Neuronal stem cell (in vitro differentiated cells): ENCODE measurements around the gene SEL1L2.

ENCODE experiments used
- DNase-seq: peaks from one replicate; pipeline ENCODE4 v3.0.0-alpha.2; 2013; ENCODE audit warnings: low spot score
- H2AFZ ChIP-seq: one replicate; pipeline ENCODE4 v1.6.1; 2013; ENCODE audit warnings: mild to moderate bottlenecking, low read length, inconsistent platforms
- H2AK5ac ChIP-seq: 2 replicates; pipeline ENCODE4 v1.6.1; 2013; ENCODE audit warnings: low read depth, mild to moderate bottlenecking, inconsistent platforms, low read length, moderate library complexity, mixed read lengths
- H2BK120ac ChIP-seq: 2 replicates; pipeline ENCODE4 v1.6.1; 2013; ENCODE audit warnings: low read depth, mild to moderate bottlenecking, inconsistent platforms, low read length, moderate library complexity, mixed read lengths
- H2BK12ac ChIP-seq: one replicate; pipeline ENCODE4 v1.6.1; 2013; ENCODE audit warnings: low read length, inconsistent platforms
- H2BK15ac ChIP-seq: 2 replicates; pipeline ENCODE4 v1.6.1; 2013; ENCODE audit warnings: mild to moderate bottlenecking, low read length, inconsistent platforms, mixed read lengths
- H2BK5ac ChIP-seq: one replicate; pipeline ENCODE4 v1.6.1; 2013; ENCODE audit warnings: inconsistent platforms, mild to moderate bottlenecking, low read length, moderate library complexity
- H3K14ac ChIP-seq: one replicate; pipeline ENCODE4 v1.6.1; 2013; ENCODE audit warnings: low read length, inconsistent platforms
- H3K18ac ChIP-seq: 2 replicates; pipeline ENCODE4 v1.6.1; 2013; ENCODE audit warnings: low read length, inconsistent platforms
- H3K23ac ChIP-seq: 2 replicates; pipeline ENCODE4 v1.6.1; 2013; ENCODE audit warnings: low read depth, mild to moderate bottlenecking, mixed read lengths, low read length, inconsistent platforms; ENCODE audit not compliant: poor library complexity
- H3K27ac ChIP-seq: replicated peaks from 3 replicates; pipeline ENCODE4 v1.5.1; 2013; ENCODE audit warnings: low read length, inconsistent platforms
- H3K27me3 ChIP-seq, 3 experiments: 2 replicates each; pipeline ENCODE4 v1.6.1; 2013; ENCODE audit warnings: low read length in 3 of 3, mild to moderate bottlenecking in 2 of 3, inconsistent platforms in 1 of 3, low read depth in 1 of 3, mixed read lengths in 1 of 3, moderate library complexity in 1 of 3; ENCODE audit not compliant: control insufficient read depth in 3 of 3, insufficient read depth in 3 of 3
- H3K36me3 ChIP-seq, 2 donors: replicated peaks in 1 of 2; 2 replicates each; pipeline ENCODE4 v1.6.1; 2013; ENCODE audit warnings: low read length in 2 of 2; ENCODE audit not compliant: control insufficient read depth in 2 of 2, insufficient read depth in 2 of 2
- H3K4ac ChIP-seq: 2 replicates; pipeline ENCODE4 v1.6.1; 2013; ENCODE audit warnings: inconsistent platforms, mild to moderate bottlenecking, low read length, moderate library complexity
- H3K4me1 ChIP-seq, 2 donors: 1 replicate in 1 of 2; 2 replicates in 1 of 2; pipeline ENCODE4 v1.6.1; 2013; ENCODE audit warnings: low read length in 2 of 2, low read depth in 1 of 2; ENCODE audit not compliant: control insufficient read depth in 2 of 2, insufficient read depth in 1 of 2
- H3K4me2 ChIP-seq: one replicate; pipeline ENCODE4 v1.6.1; 2013; ENCODE audit warnings: mild to moderate bottlenecking, low read length, inconsistent platforms; ENCODE audit not compliant: insufficient read depth, poor library complexity, severe bottlenecking
- H3K4me3 ChIP-seq, 2 donors: 2 replicates each; pipeline ENCODE4 v1.5.1; 2013; ENCODE audit warnings: low read length in 2 of 2, mild to moderate bottlenecking in 2 of 2, inconsistent platforms in 1 of 2, moderate library complexity in 1 of 2
- H3K79me1 ChIP-seq: one replicate; pipeline ENCODE4 v1.6.1; 2013; ENCODE audit warnings: low read depth, mild to moderate bottlenecking, inconsistent platforms, low read length, moderate library complexity
- H3K9ac ChIP-seq: one replicate; pipeline ENCODE4 v1.6.1; 2013; ENCODE audit warnings: mild to moderate bottlenecking, low read depth, low read length, inconsistent platforms; ENCODE audit not compliant: poor library complexity
- H3K9me3 ChIP-seq, 2 donors: replicated peaks in 1 of 2; 2 replicates each; pipeline versions ENCODE3 to v1.6.1; 2013; ENCODE audit warnings: low read length in 2 of 2, mild to moderate bottlenecking in 2 of 2, inconsistent platforms in 1 of 2, low read depth in 1 of 2, mixed read lengths in 1 of 2, moderate library complexity in 1 of 2; ENCODE audit not compliant: control insufficient read depth in 2 of 2, insufficient read depth in 1 of 2
- H4K8ac ChIP-seq: one replicate; pipeline ENCODE4 v1.6.1; 2013; ENCODE audit warnings: low read depth, mild to moderate bottlenecking, inconsistent platforms, low read length, moderate library complexity
- H4K91ac ChIP-seq: one replicate; pipeline ENCODE4 v1.6.1; 2013; ENCODE audit warnings: low read length, low read depth, mild to moderate bottlenecking, inconsistent platforms; ENCODE audit not compliant: poor library complexity
- whole genome bisulfite sequencing, 2 donors: extraction: QIAGEN DNeasy Blood & Tissue Kit; methylation state at CpG; one replicate each; pipeline ENCODE4 v1.1.7; 2013; ENCODE audit warnings: missing lambda C conversion rate in 2 of 2, mixed read lengths in 1 of 2; ENCODE audit not compliant: insufficient read length in 2 of 2, insufficient replicate concordance in 1 of 2; ENCODE audit errors: extremely low coverage in 2 of 2; 5-methylcytosine and 5-hydroxymethylcytosine counted together

Gene SEL1L2

DNA sequence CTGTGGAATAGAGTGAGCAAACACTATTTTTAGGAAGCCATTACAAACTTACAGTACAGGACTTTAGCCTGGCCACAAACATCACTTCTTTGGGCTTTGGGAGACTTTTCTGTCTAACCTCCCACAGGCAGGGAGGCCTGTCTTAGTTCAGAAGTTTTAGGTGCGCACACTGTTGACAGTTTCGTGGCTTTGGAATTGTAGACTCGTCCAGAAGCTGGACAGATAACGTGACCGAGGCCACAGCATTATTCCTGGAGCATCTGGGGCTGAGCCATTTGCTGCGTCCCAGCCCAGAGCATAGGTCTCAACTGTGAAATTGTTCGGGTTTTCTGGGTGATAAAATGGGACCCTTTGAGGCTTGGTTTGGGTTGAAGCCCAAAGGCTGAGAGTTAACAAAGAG lies 151.8 kb downstream of the SEL1L2 start:
- no CpG with 5 or more reads among the region's 7 CpGs for WGBS, 2 donors
- no peak for DNase-seq

DNA sequence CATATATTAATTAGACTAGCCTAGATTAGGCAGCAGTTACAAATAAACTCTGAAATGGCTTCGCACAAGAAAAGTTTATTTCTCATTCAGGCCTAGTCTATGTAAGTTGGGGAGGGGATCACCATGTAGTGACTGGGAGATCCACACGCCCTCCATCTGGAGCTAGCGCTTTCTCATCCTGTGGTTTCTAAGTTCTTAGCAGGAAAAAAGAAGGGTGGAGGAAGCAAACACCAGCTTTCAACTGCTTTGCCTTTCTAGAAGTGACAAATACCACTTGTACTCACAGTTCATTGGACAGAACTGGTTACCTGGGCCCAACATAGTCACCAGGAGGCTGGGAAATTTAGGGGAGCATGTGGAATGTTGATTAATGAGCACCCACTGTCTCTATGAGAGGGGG lies 158.9 kb downstream of the SEL1L2 start:
- Histone ChIP-seq H2BK15ac (no peak overlapping the region), H3K9me3 (no peaks in the 10 kb centered on the region), H3K4me1 (no peaks in the 10 kb centered on the region), H3K4ac (no peak overlapping the region), H3K9ac (no peak overlapping the region), H2AFZ (no peak overlapping the region), H4K8ac (no peak overlapping the region), H3K27me3 (peaks cover 0 to 2% (median 0%) of the 10 kb centered on the region in 3 experiments), H2AK5ac (no peak overlapping the region), H4K91ac (no peak overlapping the region), H2BK120ac (no peak overlapping the region), H2BK12ac (no peak overlapping the region), H3K18ac (no peak overlapping the region), H3K79me1 (no peaks in the 10 kb centered on the region), H3K14ac (no peak overlapping the region), H3K4me2 (no peak overlapping the region), H3K27ac (no peak overlapping the region), H3K23ac (no peak overlapping the region), H2BK5ac (no peak overlapping the region), H3K36me3 (no peaks in the 10 kb centered on the region), H3K4me3 (no peak overlapping the region)
- WGBS, 2 donors, result no CpG with 5 or more reads among the region's 3 CpGs
- no peak for DNase-seq

More for the DNA sequence above, 151.8 kb downstream of the SEL1L2 start:
- Histone ChIP-seq H3K23ac (no peak overlapping the region), H3K27me3 (peaks cover 0 to 15% (median 0%) of the 10 kb centered on the region in 3 experiments), H3K9ac (no peak overlapping the region), H3K4me3 (no peak overlapping the region), H3K4me1 (peaks cover 0 to 4% of the 10 kb centered on the region in 2 donors), H4K8ac (no peak overlapping the region), H3K4ac (no peak overlapping the region), H3K36me3 (no peaks in the 10 kb centered on the region), H3K18ac (no peak overlapping the region), H3K4me2 (no peak overlapping the region), H2BK12ac (no peak overlapping the region), H2BK5ac (no peak overlapping the region), H2BK15ac (no peak overlapping the region), H3K27ac (no peak overlapping the region), H2AFZ (no peak overlapping the region), H2BK120ac (no peak overlapping the region), H4K91ac (no peak overlapping the region), H3K79me1 (no peaks in the 10 kb centered on the region), H3K14ac (no peak overlapping the region), H2AK5ac (no peak overlapping the region), H3K9me3 (no peaks in the 10 kb centered on the region)

- no peaks in the 10 kb centered on the region for H3K9me3 ChIP-seq
- H3K27ac ChIP-seq, result no peak overlapping the region
- no peak overlapping the region for H3K4me3 ChIP-seq
- H3K4me2 ChIP-seq, result no peak overlapping the region
- H3K4ac ChIP-seq, result no peak overlapping the region
- no peak overlapping the region for H4K91ac ChIP-seq
- H2AK5ac ChIP-seq, result no peak overlapping the region
- no peak overlapping the region for H2BK12ac ChIP-seq
- H2AFZ ChIP-seq, result no peak overlapping the region
- H4K8ac ChIP-seq, result no peak overlapping the region
- H3K18ac ChIP-seq, result no peak overlapping the region
- peaks cover 0 to 2% of the 10 kb centered on the region in 2 donors for H3K4me1 ChIP-seq
- no peak overlapping the region for H3K9ac ChIP-seq
- no peak overlapping the region for H3K23ac ChIP-seq
- no peaks in the 10 kb centered on the region for H3K27me3 ChIP-seq
- H2BK120ac ChIP-seq, result no peak overlapping the region
- no CpG with 5 or more reads among the region's 5 CpGs for WGBS, 2 donors
- DNase-seq, result no peak
- no peak overlapping the region for H3K14ac ChIP-seq
- H2BK15ac ChIP-seq, result no peak overlapping the region
- H3K79me1 ChIP-seq, result no peaks in the 10 kb centered on the region
- H2BK5ac ChIP-seq, result no peak overlapping the region
- no peaks in the 10 kb centered on the region for H3K36me3 ChIP-seq
These were observed 164.9 kb downstream of the SEL1L2 start for GRCh38 chr20:13825465-13825864.

DNA sequence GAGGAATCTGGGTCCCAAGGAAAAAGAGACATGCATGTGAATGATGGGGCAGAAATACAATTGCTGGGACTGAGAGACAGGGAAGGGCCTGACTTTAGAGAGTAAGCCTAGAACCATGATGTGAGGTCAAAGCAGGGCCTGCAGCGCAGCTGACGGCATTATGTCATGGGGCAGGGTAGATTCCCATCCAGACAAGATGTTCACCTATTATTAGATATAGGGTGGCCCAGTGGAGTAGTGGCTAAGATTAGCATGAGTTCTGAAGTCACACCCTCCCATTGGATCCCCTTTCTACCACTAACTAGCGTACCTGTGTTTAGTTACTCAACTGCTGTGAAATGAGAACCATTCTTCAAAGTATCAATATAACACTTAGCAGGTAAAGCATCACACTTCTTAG lies 166.0 kb downstream of the SEL1L2 start:
- no CpG with 5 or more reads among the region's 3 CpGs for WGBS, 2 donors
- Histone ChIP-seq H3K14ac (no peak overlapping the region), H3K9ac (no peak overlapping the region), H3K23ac (no peak overlapping the region), H3K9me3 (no peaks in the 10 kb centered on the region), H2BK5ac (no peak overlapping the region), H2BK15ac (no peak overlapping the region), H3K79me1 (no peaks in the 10 kb centered on the region), H3K4me2 (no peak overlapping the region), H3K4me3 (no peak overlapping the region), H3K27me3 (no peaks in the 10 kb centered on the region), H2AFZ (no peak overlapping the region), H3K4ac (no peak overlapping the region), H2BK120ac (no peak overlapping the region), H3K36me3 (no peaks in the 10 kb centered on the region), H4K8ac (no peak overlapping the region), H3K4me1 (peaks cover 0 to 2% of the 10 kb centered on the region in 2 donors), H2BK12ac (no peak overlapping the region), H4K91ac (no peak overlapping the region), H3K18ac (no peak overlapping the region), H3K27ac (no peak overlapping the region), H2AK5ac (no peak overlapping the region)
- DNase-seq, result no peak
